WTC11 (cell line): ENCODE results near the gene SLC2A4RG.

Experiments
- FOXP1 ChIP-seq: sonication (generic); formaldehyde crosslinking; IDR thresholded peaks from 2 replicates; pipeline ENCODE4 v1.8.0; 2022; ENCODE audit warnings: missing genetic modification reagents, mild to moderate bottlenecking, moderate library complexity, borderline replicate concordance
- ZNF317 ChIP-seq: sonication (generic); formaldehyde crosslinking; IDR thresholded peaks from 2 replicates; pipeline ENCODE4 v1.8.1; 2023; ENCODE audit warnings: low read depth, mild to moderate bottlenecking, moderate library complexity, missing genetic modification reagents, borderline replicate concordance
- TF ChIP-seq, protein P1 (sequence below): fragments of 200-600 bp; IDR thresholded peaks from 2 replicates; pipeline ENCODE4 v1.8.0; 2022; ENCODE audit warnings: antibody characterized with exemption

- TF ChIP-seq, protein P1, sequence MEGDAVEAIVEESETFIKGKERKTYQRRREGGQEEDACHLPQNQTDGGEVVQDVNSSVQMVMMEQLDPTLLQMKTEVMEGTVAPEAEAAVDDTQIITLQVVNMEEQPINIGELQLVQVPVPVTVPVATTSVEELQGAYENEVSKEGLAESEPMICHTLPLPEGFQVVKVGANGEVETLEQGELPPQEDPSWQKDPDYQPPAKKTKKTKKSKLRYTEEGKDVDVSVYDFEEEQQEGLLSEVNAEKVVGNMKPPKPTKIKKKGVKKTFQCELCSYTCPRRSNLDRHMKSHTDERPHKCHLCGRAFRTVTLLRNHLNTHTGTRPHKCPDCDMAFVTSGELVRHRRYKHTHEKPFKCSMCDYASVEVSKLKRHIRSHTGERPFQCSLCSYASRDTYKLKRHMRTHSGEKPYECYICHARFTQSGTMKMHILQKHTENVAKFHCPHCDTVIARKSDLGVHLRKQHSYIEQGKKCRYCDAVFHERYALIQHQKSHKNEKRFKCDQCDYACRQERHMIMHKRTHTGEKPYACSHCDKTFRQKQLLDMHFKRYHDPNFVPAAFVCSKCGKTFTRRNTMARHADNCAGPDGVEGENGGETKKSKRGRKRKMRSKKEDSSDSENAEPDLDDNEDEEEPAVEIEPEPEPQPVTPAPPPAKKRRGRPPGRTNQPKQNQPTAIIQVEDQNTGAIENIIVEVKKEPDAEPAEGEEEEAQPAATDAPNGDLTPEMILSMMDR = no peak
- no peak for TF ChIP-seq ZNF317 (CRISPR knock-in tag)
- TF ChIP-seq FOXP1 (CRISPR knock-in tag) = no peak
These were observed 49.3 kb upstream of the SLC2A4RG start for GRCh38 chr20:63690003-63690897.
